Peyer's patch (tissue), 4 donors: Measurements from ENCODE around the gene TRIM73.
"Not testable (repeated sequence)": the region's sequence is repeated elsewhere in the genome, so short reads cannot be mapped to it uniquely, and the experiment has no call there.

Experiments used
- CTCF ChIP-seq, 6 experiments: fragments of 450-650 bp in 4 of 6; fragments of 200-600 bp in 2 of 6; sonication (generic) in 1 of 6; IDR thresholded peaks; one replicate each; pipeline ENCODE4 v1.5.1; 2017 to 2019; ENCODE audit warnings: antibody characterized with exemption in 6 of 6, mild to moderate bottlenecking in 3 of 6, moderate library complexity in 1 of 6
- POLR2A ChIP-seq, 2 donors: fragments of 450-650 bp; IDR thresholded peaks; one replicate each; pipeline ENCODE4 v1.5.1; 2017; ENCODE audit warnings: antibody characterized with exemption in 2 of 2, mild to moderate bottlenecking in 2 of 2, moderate library complexity in 2 of 2

- not testable (repeated sequence) for TF ChIP-seq CTCF, POLR2A (IDR thresholded peaks at IDR 0.05)
These were observed 20.0 kb downstream of the TRIM73 start for GRCh38 chr7:75415428-75415817.
